Kidney tubule cell (primary cell): Measurements from ENCODE around the gene ARTN.

ENCODE experiments used
- DNase-seq: peaks from one replicate; pipeline ENCODE4 v3.0.0-alpha.2; 2018; ENCODE audit warnings: low spot score

Gene ARTN

GRCh38 chr1:43947061-43947873 lies 13.7 kb downstream of the ARTN start:
- DNase-seq: no peak

DNA sequence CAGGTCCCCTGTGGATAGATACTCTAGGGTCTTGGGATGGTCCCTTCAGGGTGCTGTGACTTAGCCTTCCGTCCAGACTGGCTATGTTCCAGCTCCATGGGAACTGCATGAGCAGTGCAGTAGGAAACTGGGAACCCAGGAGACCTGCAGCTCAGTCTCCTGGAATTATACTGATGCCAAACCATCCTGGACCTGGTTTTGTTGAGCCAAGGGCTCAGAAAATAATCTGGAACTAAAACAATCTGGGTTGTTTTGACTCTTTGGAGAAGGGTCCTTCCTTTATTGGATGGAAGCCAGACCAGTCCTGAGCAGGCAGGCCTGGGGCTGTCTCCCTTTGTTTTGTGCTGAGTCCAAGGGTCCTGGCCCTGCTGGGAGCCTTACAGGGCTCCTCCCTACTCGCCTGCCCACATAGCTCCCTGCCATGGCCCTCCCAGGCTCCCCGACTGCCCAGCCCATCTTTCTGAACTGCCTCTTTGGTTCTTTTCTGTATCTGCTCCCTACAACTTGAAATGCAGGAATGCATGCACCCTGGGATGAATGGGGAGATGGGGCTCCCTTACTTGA lies 14.4 kb downstream of the ARTN start:
- no peak for DNase-seq

- no peak for DNase-seq
Measured at GRCh38 chr1:43949678-43950077, 16.1 kb downstream of the ARTN start.

DNA sequence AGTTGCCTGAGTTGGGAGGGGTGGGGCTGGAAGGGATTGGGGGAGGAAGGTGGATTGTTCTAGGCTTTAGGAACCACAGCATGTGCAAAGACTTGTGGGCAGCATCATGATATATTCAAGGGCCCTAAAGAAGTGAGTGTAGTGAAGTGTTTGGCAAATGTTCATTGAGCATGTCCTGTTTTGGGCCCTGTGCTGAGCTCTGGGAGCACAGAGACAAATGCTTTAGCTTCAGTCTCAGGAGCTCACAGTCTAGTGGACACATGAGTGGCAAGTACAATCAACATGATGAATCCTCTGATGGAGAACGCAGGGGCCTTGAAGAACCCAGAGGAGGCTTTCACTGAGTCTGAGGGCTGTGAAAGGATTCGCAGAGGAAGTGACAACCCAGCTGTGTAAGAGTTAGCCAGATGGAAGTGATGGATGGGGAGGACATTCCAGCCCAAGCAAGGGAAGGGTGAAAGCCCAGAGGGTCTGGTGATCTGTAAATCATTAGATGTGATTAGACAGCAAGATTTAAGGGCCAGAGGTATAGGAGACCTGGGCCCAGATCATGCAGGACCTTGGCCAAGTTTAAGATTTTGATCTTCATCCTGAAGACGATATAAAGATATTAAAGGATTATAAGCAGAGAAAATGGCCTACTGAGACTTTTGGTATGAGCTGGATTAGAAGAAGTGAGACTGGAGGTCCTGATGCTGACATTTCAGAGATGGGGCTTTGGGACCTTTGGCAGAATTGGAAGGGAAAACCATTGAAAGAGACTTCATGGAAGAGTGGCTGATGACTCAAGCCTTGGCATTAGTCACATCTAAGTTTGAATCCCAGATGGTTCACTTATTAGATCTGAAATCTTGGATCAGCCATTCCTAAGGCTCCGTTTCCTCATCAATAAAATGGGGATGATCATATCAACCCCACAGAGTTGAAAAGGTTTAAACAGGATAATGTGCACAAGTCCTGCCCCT lies 17.7 kb downstream of the ARTN start:
- peak; percentile 78 for DNase-seq

GRCh38 chr1:43952731-43953346 lies 19.2 kb downstream of the ARTN start:
- DNase-seq: peak; percentile 29

DNA sequence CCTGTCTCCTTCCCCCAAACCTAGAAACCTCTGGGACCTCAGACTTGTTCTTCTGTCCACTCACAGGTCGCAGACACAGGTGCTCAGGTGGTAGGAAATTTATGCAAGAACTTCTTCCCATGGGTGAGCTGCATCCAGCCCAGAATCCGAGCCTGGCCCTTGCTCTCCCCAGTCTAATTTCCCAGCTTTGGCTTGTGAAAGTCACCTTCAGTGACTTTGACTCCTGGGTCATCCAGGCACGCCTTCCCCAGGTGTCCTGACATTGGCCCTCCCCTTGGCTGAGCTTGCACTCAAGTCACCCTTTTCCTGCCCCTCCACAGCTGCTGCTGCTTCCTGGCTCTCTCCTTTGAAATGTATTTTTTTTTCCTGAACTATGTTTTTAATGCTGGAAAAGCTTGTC lies 19.8 kb downstream of the ARTN start:
- DNase-seq: no peak

GRCh38 chr1:43954036-43954435 lies 20.4 kb downstream of the ARTN start:
- no peak for DNase-seq

GRCh38 chr1:43956234-43956633 lies 22.6 kb downstream of the ARTN start:
- no peak for DNase-seq

GRCh38 chr1:43957407-43958040 lies 23.9 kb downstream of the ARTN start:
- no peak for DNase-seq

DNA sequence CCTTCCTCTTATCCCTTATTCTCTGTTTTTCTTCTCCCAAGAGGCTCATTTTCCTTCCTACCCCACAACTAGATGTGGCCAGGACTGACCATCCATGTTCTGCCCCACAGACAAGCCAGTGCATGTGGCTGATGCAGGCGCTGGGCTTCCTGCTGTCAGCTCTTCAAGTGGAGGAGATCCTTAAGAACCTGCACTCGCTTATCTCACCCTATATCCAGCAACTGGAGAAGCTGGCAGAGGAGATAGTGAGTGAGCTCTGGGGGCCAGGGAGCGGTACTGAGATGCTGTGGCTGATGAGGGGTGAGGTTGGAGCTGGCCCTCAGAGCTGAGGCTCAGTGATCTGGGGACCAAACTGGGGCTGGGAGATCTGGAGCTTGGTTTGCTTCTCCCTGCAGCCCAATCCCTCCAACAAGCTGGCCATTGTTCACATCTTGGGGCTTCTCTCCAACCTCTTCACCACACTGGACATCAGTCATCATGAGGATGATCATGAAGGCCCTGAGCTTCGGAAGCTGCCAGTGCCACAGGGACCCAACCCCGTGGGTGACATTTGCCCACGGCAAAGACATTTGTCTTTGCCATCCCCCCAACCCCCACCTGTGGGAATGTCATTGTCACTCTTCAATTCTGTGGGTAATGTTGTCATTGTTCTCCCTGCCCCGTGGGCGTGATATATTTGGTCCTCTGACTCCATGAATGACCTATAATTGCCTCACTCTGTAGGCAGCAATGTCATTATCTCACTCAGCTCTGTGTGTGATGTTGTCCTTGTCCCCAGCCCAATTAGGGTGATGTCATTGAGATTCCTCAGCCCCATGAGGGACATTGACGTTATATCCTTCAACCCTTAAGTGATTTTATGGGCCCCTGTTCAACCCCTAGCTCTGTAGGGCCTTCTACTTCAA lies 25.0 kb downstream of the ARTN start:
- no peak for DNase-seq

DNA sequence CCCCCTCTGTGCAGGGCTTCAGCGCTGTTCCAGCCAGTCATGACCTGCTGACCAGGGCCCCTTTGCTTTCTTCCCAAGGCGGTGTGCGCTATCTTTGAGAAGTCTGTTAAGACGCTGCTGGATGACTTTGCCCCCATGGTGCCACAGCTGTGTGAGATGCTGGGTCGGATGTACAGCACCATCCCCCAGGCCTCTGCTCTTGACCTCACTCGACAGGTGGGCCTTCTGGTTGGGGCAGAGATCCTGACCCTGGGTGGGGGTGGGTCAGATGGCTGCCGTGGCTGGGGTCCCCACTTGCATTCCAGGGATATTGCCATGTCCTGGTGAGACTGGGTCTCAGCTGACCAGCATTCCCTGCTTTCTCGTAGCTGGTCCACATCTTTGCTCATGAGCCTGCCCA lies 27.2 kb downstream of the ARTN start:
- DNase-seq: no peak

- no peak for DNase-seq
Measured at GRCh38 chr1:43961692-43962091, 28.1 kb downstream of the ARTN start.

DNA sequence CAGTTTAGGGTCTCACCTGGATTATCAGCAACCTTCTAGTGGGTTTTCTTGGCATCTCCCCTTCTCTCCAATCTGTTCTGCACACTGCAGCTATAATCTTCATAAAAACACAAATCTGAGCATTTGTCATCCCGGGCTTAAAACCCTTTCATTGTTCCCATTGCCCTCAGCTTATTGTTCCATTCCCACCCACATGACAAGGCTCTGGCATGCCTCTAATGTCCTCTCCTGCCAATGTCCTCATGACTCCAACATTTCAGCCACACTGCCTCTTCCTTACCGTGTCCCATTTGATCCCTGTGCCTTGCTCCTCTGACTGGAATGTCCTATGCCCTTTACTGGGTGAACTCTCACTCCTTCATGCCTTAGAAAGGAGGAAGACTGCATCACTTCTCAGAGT lies 28.7 kb downstream of the ARTN start:
- no peak for DNase-seq

DNA sequence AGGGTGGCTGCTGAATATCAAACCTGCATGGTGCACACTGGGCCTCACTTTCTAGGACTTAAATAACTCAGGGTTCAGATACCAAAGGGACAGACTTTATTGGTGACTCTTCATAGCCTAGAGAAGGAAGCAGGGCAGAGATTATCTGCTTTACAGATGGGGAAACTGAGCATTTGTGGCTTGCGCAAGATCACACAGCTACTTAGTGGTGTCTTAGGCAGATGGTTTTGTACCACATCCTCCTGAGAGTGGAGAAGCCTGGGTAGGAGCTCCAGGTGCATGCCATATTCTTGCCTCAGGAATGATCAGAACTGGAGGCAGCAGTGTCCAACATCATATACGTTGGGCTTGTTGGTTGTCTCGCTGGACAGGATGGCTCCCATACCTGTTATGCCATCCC lies 29.4 kb downstream of the ARTN start:
- no peak for DNase-seq

GRCh38 chr1:43963890-43964289 lies 30.3 kb downstream of the ARTN start:
- no peak for DNase-seq

GRCh38 chr1:43965316-43965715 lies 31.7 kb downstream of the ARTN start:
- DNase-seq: no peak

- DNase-seq: no peak
Measured at GRCh38 chr1:43968348-43968948, 34.8 kb downstream of the ARTN start.

- no peak for DNase-seq
Measured at GRCh38 chr1:43969416-43969745, 35.8 kb downstream of the ARTN start.

DNA sequence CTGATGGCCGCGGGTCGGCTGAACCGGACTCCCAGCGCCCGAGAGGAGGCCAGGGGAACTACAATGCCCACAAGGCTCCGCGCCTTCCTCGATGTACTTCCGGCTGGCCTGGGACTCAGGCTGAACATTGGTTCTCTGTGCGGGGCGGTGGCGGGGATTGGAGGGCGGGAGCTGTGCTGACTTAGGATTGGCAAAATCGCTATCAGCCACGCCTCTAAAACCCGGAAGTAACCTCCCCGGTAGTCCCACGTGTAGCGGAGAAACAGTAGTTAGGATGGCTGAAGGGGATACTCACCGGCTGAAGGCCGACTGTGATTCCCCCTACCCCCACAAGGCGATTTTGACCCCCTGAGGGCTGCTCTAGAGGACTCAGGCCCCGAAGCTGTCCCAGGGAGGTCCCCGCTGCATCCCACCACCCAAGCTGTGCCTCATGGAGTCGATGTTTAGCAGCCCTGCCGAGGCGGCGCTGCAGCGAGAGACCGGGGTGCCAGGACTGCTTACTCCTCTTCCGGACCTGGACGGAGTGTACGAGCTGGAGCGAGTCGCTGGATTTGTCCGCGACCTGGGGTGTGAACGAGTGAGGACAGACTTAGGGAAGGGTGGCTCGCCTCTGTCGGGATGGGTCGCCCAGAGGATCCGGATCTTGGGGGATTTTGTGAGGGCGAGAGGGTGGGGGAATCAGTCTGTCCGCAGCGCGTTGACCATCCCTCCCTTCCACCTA lies 36.3 kb downstream of the ARTN start, which contains the start of gene DPH2:
Gene DPH2, plus strand, starts transcription at position 265 of the 721 bp plus-strand sequence. Its CDS starts 166 bp downstream, at position 431.
- peak; percentile 97 for DNase-seq

- no peak for DNase-seq
Measured at GRCh38 chr1:43970502-43970901, 36.9 kb downstream of the ARTN start.
